Lower leg skin (tissue), 3 donors: ENCODE data around the gene SCTR.

Experiments
- CTCF ChIP-seq, 3 donors: fragments of 450-650 bp; IDR thresholded peaks; one replicate each; pipeline ENCODE4 v1.5.1; 2016; ENCODE audit warnings: antibody characterized with exemption in 3 of 3, mild to moderate bottlenecking in 3 of 3, moderate library complexity in 2 of 3
- POLR2A ChIP-seq, 2 donors: fragments of 450-650 bp; IDR thresholded peaks; one replicate each; pipeline ENCODE4 v1.6.1; 2016 to 2017; ENCODE audit warnings: antibody characterized with exemption in 2 of 2, mild to moderate bottlenecking in 1 of 2, moderate library complexity in 1 of 2

- TF ChIP-seq CTCF (IDR thresholded peaks at IDR 0.05) (no peak), POLR2A (IDR thresholded peaks at IDR 0.05) (no peak)
These were observed 28.6 kb upstream of the SCTR start for GRCh38 chr2:119552902-119553301.
